ENCODE data around the gene CIPC. TPM values are rescaled to one million over a fixed set of nuclear protein-coding genes. Genes with fewer than 3 reads are reported as not detected.

CIPC gene
- total RNA-seq, 1 experiment from 2014 or later: 31.1 TPM

- Histone ChIP-seq H3K9me3 (ENCODE audit: low read depth, low read length, poor library complexity, severe bottlenecking) (no peaks in the 10 kb centered on the region), H3K4me1 (ENCODE audit: insufficient read depth, low read length, poor library complexity, severe bottlenecking) (peaks cover 34% of the 10 kb centered on the region), H3K4me3 (ENCODE audit: low read depth, low read length, poor library complexity, severe bottlenecking) (no peak overlapping the region), H3K36me3 (ENCODE audit: insufficient read depth, low read length, poor library complexity, severe bottlenecking) (peaks cover 26% of the 10 kb centered on the region), H3K27me3 (replicated peaks; ENCODE audit: insufficient read depth, low read depth, low read length, poor library complexity) (no peaks in the 10 kb centered on the region), H3K27ac (ENCODE audit: low read depth, low read length, poor library complexity, severe bottlenecking) (no peak overlapping the region)
- ChIA-PET POLR2A (ENCODE audit: low non-redundant PET) (no interaction called here), CTCF (no interaction called here)
- intact Hi-C loops (cut with micrococcal nuclease; ENCODE audit: unreplicated experiment): no loop called here
- TF ChIP-seq, protein P1, sequence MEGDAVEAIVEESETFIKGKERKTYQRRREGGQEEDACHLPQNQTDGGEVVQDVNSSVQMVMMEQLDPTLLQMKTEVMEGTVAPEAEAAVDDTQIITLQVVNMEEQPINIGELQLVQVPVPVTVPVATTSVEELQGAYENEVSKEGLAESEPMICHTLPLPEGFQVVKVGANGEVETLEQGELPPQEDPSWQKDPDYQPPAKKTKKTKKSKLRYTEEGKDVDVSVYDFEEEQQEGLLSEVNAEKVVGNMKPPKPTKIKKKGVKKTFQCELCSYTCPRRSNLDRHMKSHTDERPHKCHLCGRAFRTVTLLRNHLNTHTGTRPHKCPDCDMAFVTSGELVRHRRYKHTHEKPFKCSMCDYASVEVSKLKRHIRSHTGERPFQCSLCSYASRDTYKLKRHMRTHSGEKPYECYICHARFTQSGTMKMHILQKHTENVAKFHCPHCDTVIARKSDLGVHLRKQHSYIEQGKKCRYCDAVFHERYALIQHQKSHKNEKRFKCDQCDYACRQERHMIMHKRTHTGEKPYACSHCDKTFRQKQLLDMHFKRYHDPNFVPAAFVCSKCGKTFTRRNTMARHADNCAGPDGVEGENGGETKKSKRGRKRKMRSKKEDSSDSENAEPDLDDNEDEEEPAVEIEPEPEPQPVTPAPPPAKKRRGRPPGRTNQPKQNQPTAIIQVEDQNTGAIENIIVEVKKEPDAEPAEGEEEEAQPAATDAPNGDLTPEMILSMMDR (conservative IDR thresholded peaks at IDR 0.05; ENCODE audit: low read depth, low read length): no peak
- TF ChIP-seq EZH2 (IDR thresholded peaks at IDR 0.05; ENCODE audit: borderline replicate concordance, low read depth, low read length, poor library complexity, severe bottlenecking): no peak
- no TSS peak for BruUV-seq (replicated peaks)
- no peak for DNase-seq (ENCODE audit: low spot score)
Observed at GRCh38 chr14:77107228-77107627, 9.2 kb downstream of the CIPC start.

- ChIA-PET POLR2A (ENCODE audit: low non-redundant PET) (no interaction called here), CTCF (interaction anchor here (0.6 kb wide), 1 partner anchor 1007 kb away, joined by 3 read pairs; no protein-coding TSS in a partner anchor)
- Histone ChIP-seq H3K4me1 (ENCODE audit: insufficient read depth, low read length, poor library complexity, severe bottlenecking) (peaks cover 34% of the 10 kb centered on the region), H3K4me3 (ENCODE audit: low read depth, low read length, poor library complexity, severe bottlenecking) (no peak overlapping the region), H3K36me3 (ENCODE audit: insufficient read depth, low read length, poor library complexity, severe bottlenecking) (peaks cover 39% of the 10 kb centered on the region), H3K27me3 (replicated peaks; ENCODE audit: insufficient read depth, low read depth, low read length, poor library complexity) (no peaks in the 10 kb centered on the region), H3K9me3 (ENCODE audit: low read depth, low read length, poor library complexity, severe bottlenecking) (no peaks in the 10 kb centered on the region), H3K27ac (ENCODE audit: low read depth, low read length, poor library complexity, severe bottlenecking) (no peak overlapping the region)
- DNase-seq (ENCODE audit: low spot score): no peak
- intact Hi-C loops (cut with micrococcal nuclease; ENCODE audit: unreplicated experiment): no loop called here
- BruUV-seq (replicated peaks): no TSS peak
- no peak for TF ChIP-seq EZH2 (IDR thresholded peaks at IDR 0.05; ENCODE audit: borderline replicate concordance, low read depth, low read length, poor library complexity, severe bottlenecking)
- TF ChIP-seq, protein P1 (conservative IDR thresholded peaks at IDR 0.05; ENCODE audit: low read depth, low read length): no peak
Observed at GRCh38 chr14:77108753-77109152, 10.7 kb downstream of the CIPC start.

- no peak for DNase-seq (ENCODE audit: low spot score)
- Histone ChIP-seq H3K27ac (ENCODE audit: low read depth, low read length, poor library complexity, severe bottlenecking) (peak overlapping the region; percentile 92), H3K4me3 (ENCODE audit: low read depth, low read length, poor library complexity, severe bottlenecking) (no peak overlapping the region), H3K36me3 (ENCODE audit: insufficient read depth, low read length, poor library complexity, severe bottlenecking) (peaks cover 48% of the 10 kb centered on the region), H3K9me3 (ENCODE audit: low read depth, low read length, poor library complexity, severe bottlenecking) (no peaks in the 10 kb centered on the region), H3K4me1 (ENCODE audit: insufficient read depth, low read length, poor library complexity, severe bottlenecking) (peaks cover 34% of the 10 kb centered on the region), H3K27me3 (replicated peaks; ENCODE audit: insufficient read depth, low read depth, low read length, poor library complexity) (no peaks in the 10 kb centered on the region)
- CTCF ChIA-PET: interaction anchor here (0.8 kb wide), 1 partner anchor 15 kb away, joined by 3 read pairs; no protein-coding TSS in a partner anchor
- no peak for TF ChIP-seq EZH2 (IDR thresholded peaks at IDR 0.05; ENCODE audit: borderline replicate concordance, low read depth, low read length, poor library complexity, severe bottlenecking)
- TF ChIP-seq, protein P1 (conservative IDR thresholded peaks at IDR 0.05; ENCODE audit: low read depth, low read length): no peak
- no TSS peak for BruUV-seq (replicated peaks)
- POLR2A ChIA-PET (ENCODE audit: low non-redundant PET): no interaction called here
- intact Hi-C loops (cut with micrococcal nuclease; ENCODE audit: unreplicated experiment): no loop called here
Observed at GRCh38 chr14:77109656-77110055, 11.6 kb downstream of the CIPC start.
